SU-DHL-6 (cell line): ENCODE data around the gene DUSP6.

Source experiments
- H2AFZ ChIP-seq: fragments of 200-600 bp; sonication (generic); 2 replicates; pipeline ENCODE4 v1.6.1; 2014; ENCODE audit warnings: low read depth, mild to moderate bottlenecking, moderate library complexity, mixed read lengths, antibody characterized with exemption, low read length; ENCODE audit not compliant: severe bottlenecking
- H3F3A ChIP-seq: fragments of 200-600 bp; shearing (Covaris generic); 2 replicates; pipeline ENCODE4 v1.6.0; 2016; ENCODE audit warnings: antibody characterized with exemption, mild to moderate bottlenecking; ENCODE audit not compliant: insufficient read depth
- H3K27ac ChIP-seq: fragments of 200-600 bp; sonication (generic); 2 replicates; pipeline ENCODE4 v1.5.1; 2016; ENCODE audit warnings: low read depth, mild to moderate bottlenecking, low read length, moderate library complexity, mixed read lengths
- H3K27me3 ChIP-seq: fragments of 200-600 bp; sonication (generic), shearing (Covaris generic); 2 replicates; pipeline ENCODE4 v1.6.0; 2014; ENCODE audit warnings: mild to moderate bottlenecking, low read length
- H3K36me3 ChIP-seq: fragments of 200-600 bp; sonication (generic); 2 replicates; pipeline ENCODE4 v1.6.1; 2014; ENCODE audit warnings: mild to moderate bottlenecking, low read length, mixed read lengths
- H3K4me2 ChIP-seq: fragments of 300-600, 200-600 bp; shearing (Covaris generic), sonication (generic); 2 replicates; pipeline ENCODE4 v1.6.0; 2014; ENCODE audit warnings: low read length, low read depth, mild to moderate bottlenecking; ENCODE audit not compliant: poor library complexity, severe bottlenecking
- H3K4me3 ChIP-seq: fragments of 200-600 bp; sonication (generic); 2 replicates; pipeline ENCODE4 v1.5.1; 2014; ENCODE audit warnings: antibody characterized with exemption, low read length, mild to moderate bottlenecking, mixed read lengths; ENCODE audit not compliant: insufficient read depth, poor library complexity, severe bottlenecking
- H3K79me2 ChIP-seq: fragments of 200-600 bp; sonication (generic); 2 replicates; pipeline ENCODE4 v1.6.1; 2014; ENCODE audit warnings: mild to moderate bottlenecking, low read length, moderate library complexity; ENCODE audit not compliant: insufficient read depth
- H3K9ac ChIP-seq: fragments of 200-600 bp; sonication (generic); 2 replicates; pipeline ENCODE4 v1.7.0; 2014; ENCODE audit warnings: mild to moderate bottlenecking, low read length
- H3K9me2 ChIP-seq: fragments of 200-600 bp; sonication (generic); replicated peaks from 2 replicates; pipeline ENCODE4 v1.6.1; 2014; ENCODE audit warnings: low read length; ENCODE audit not compliant: insufficient read depth
- H3K9me3 ChIP-seq: fragments of 200-600 bp; sonication (generic); 2 replicates; pipeline ENCODE4 v1.6.1; 2014; ENCODE audit warnings: low read length, mixed read lengths; ENCODE audit not compliant: insufficient read depth
- H4K20me1 ChIP-seq: fragments of 200-600 bp; sonication (generic); 2 replicates; pipeline ENCODE4 v1.6.1; 2014; ENCODE audit warnings: low read depth, mild to moderate bottlenecking, antibody characterized with exemption, low read length, moderate library complexity, mixed read lengths
- CTCF ChIP-seq: fragments of 200-600 bp; sonication (generic); IDR thresholded peaks from one replicate; pipeline ENCODE4 v1.5.1; 2017; ENCODE audit warnings: antibody characterized with exemption, mild to moderate bottlenecking, low read length, moderate library complexity; ENCODE audit not compliant: insufficient read depth, poor library complexity, severe bottlenecking
- EZH2phosphoT487 ChIP-seq: fragments of 200-600 bp; sonication (generic), shearing (Covaris generic); conservative IDR thresholded peaks from 2 replicates; pipeline ENCODE4 v1.6.1; 2018; ENCODE audit warnings: mild to moderate bottlenecking, antibody characterized with exemption, low read length, moderate library complexity, mixed read lengths

The DUSP6 gene

GRCh38 chr12:89307474-89308253 lies 44.6 kb downstream of the DUSP6 start:
- no peaks in the 10 kb centered on the region for H3F3A ChIP-seq
- no peaks in the 10 kb centered on the region for H3K9me2 ChIP-seq
- no peaks in the 10 kb centered on the region for H3K27me3 ChIP-seq
- H3K4me3 ChIP-seq, result no peak overlapping the region
- no peaks in the 10 kb centered on the region for H3K79me2 ChIP-seq
- no peak overlapping the region for H3K9ac ChIP-seq
- H3K36me3 ChIP-seq, result no peaks in the 10 kb centered on the region
- H3K9me3 ChIP-seq, result no peaks in the 10 kb centered on the region
- no peak overlapping the region for H2AFZ ChIP-seq
- no peak overlapping the region for H3K27ac ChIP-seq
- no peaks in the 10 kb centered on the region for H4K20me1 ChIP-seq
- no peak for TF ChIP-seq EZH2phosphoT487
- no peak for TF ChIP-seq CTCF
- no peak overlapping the region for H3K4me2 ChIP-seq

- no peaks in the 10 kb centered on the region for H3K9me2 ChIP-seq
- no peaks in the 10 kb centered on the region for H3K36me3 ChIP-seq
- H3K27ac ChIP-seq, result no peak overlapping the region
- H3K9me3 ChIP-seq, result no peaks in the 10 kb centered on the region
- no peaks in the 10 kb centered on the region for H3K79me2 ChIP-seq
- no peak overlapping the region for H3K4me3 ChIP-seq
- no peaks in the 10 kb centered on the region for H3K27me3 ChIP-seq
- no peak overlapping the region for H3K4me2 ChIP-seq
- TF ChIP-seq EZH2phosphoT487, result no peak
- no peak for TF ChIP-seq CTCF
- no peaks in the 10 kb centered on the region for H4K20me1 ChIP-seq
- no peak overlapping the region for H2AFZ ChIP-seq
- H3K9ac ChIP-seq, result no peak overlapping the region
- H3F3A ChIP-seq, result no peaks in the 10 kb centered on the region
Measured at GRCh38 chr12:89306827-89307473, 45.4 kb downstream of the DUSP6 start.

GRCh38 chr12:89305373-89305772 lies 46.9 kb downstream of the DUSP6 start:
- no peak overlapping the region for H3K9ac ChIP-seq
- H3K36me3 ChIP-seq, result no peaks in the 10 kb centered on the region
- no peak overlapping the region for H3K27ac ChIP-seq
- no peaks in the 10 kb centered on the region for H3K79me2 ChIP-seq
- no peaks in the 10 kb centered on the region for H4K20me1 ChIP-seq
- H3K4me3 ChIP-seq, result no peak overlapping the region
- H3K9me2 ChIP-seq, result no peaks in the 10 kb centered on the region
- no peaks in the 10 kb centered on the region for H3F3A ChIP-seq
- no peak overlapping the region for H2AFZ ChIP-seq
- no peaks in the 10 kb centered on the region for H3K9me3 ChIP-seq
- no peaks in the 10 kb centered on the region for H3K27me3 ChIP-seq
- H3K4me2 ChIP-seq, result no peak overlapping the region
- TF ChIP-seq CTCF (no peak), EZH2phosphoT487 (no peak)
